GM19324 (cell line): ENCODE measurements around the gene IFRD2.
"Not testable (repeated sequence)": the region's sequence is repeated elsewhere in the genome, so short reads cannot be mapped to it uniquely, and the experiment has no call there.

ENCODE experiments used
- ATAC-seq: cut with Tn5 transposase; IDR thresholded peaks from one replicate; pipeline ENCODE4 v1.9.1; 2021; ENCODE audit warnings: mild to moderate bottlenecking, moderate library complexity; ENCODE audit not compliant: unreplicated experiment, low FRiP score

IFRD2 gene

GRCh38 chr3:50258029-50258680 lies 34.1 kb downstream of the IFRD2 start:
- ATAC-seq, result no peak

GRCh38 chr3:50256978-50257890 lies 35.0 kb downstream of the IFRD2 start:
- no peak for ATAC-seq

GRCh38 chr3:50255251-50255615 lies 37.0 kb downstream of the IFRD2 start:
- ATAC-seq, result no peak

- no peak for ATAC-seq
Observed at GRCh38 chr3:50254577-50255250, 37.5 kb downstream of the IFRD2 start.

GRCh38 chr3:50251220-50251619 lies 41.0 kb downstream of the IFRD2 start:
- ATAC-seq, result no peak

- no peak for ATAC-seq
Observed at GRCh38 chr3:50250514-50250913, 41.7 kb downstream of the IFRD2 start.

- no peak for ATAC-seq
Observed at GRCh38 chr3:50249457-50249856, 42.8 kb downstream of the IFRD2 start.

GRCh38 chr3:50248387-50248786 lies 43.8 kb downstream of the IFRD2 start:
- no peak for ATAC-seq

GRCh38 chr3:50246517-50246954 lies 45.7 kb downstream of the IFRD2 start:
- ATAC-seq, result no peak

- no peak for ATAC-seq
Observed at GRCh38 chr3:50245831-50246516, 46.3 kb downstream of the IFRD2 start.

GRCh38 chr3:50245251-50245745 lies 46.9 kb downstream of the IFRD2 start:
- no peak for ATAC-seq

GRCh38 chr3:50244813-50245212 lies 47.4 kb downstream of the IFRD2 start:
- not testable (repeated sequence) for ATAC-seq

- no peak for ATAC-seq
Observed at GRCh38 chr3:50243543-50243895, 48.7 kb downstream of the IFRD2 start.

GRCh38 chr3:50242851-50243542 lies 49.2 kb downstream of the IFRD2 start:
- no peak for ATAC-seq

- no peak for ATAC-seq
Observed at GRCh38 chr3:50242381-50242770, 49.9 kb downstream of the IFRD2 start.

- no peak for ATAC-seq
Observed at GRCh38 chr3:50241713-50242380, 50.4 kb downstream of the IFRD2 start.

GRCh38 chr3:50241163-50241562 lies 51.1 kb downstream of the IFRD2 start:
- no peak for ATAC-seq

- ATAC-seq, result no peak
Observed at GRCh38 chr3:50239649-50240048, 52.6 kb downstream of the IFRD2 start.

- no peak for ATAC-seq
Observed at GRCh38 chr3:50238549-50239026, 53.6 kb downstream of the IFRD2 start.
